Thoracic aorta (tissue), 2 donors: Measurements from ENCODE around the gene ZNF609. TPM values are rescaled to one million over a fixed set of nuclear protein-coding genes. Genes with fewer than 3 reads are reported as not detected.
A peak's percentile ranks its signal among the peaks of the same experiment; 100 is the strongest.

Experiments used
- ATAC-seq: fragments of 150-250 bp; one replicate; pipeline ENCODE4 v1.8.0; 2017; ENCODE audit warnings: low read depth; ENCODE audit not compliant: insufficient number of reproducible peaks, low FRiP score
- DNase-seq: peaks from one replicate; pipeline ENCODE4 v3.0.0-alpha.2; 2020; ENCODE audit warnings: low spot score
- H3K27ac ChIP-seq, 2 donors: fragments of 200-600 bp; sonication (generic); 1 replicate in 1 of 2; 2 replicates in 1 of 2; pipeline ENCODE4 v1.5.1; 2016; ENCODE audit warnings: mild to moderate bottlenecking in 2 of 2, moderate library complexity in 2 of 2
- H3K27me3 ChIP-seq: fragments of 200-600 bp; sonication (generic); replicated peaks from 2 replicates; pipeline ENCODE4 v1.6.0; 2016; ENCODE audit warnings: mild to moderate bottlenecking; ENCODE audit not compliant: insufficient read depth
- H3K36me3 ChIP-seq: fragments of 200-600 bp; sonication (generic); one replicate; pipeline ENCODE4 v1.5.1; 2016
- H3K4me1 ChIP-seq, 2 donors: fragments of 200-600 bp; sonication (generic); 1 replicate in 1 of 2; 2 replicates in 1 of 2; pipeline versions ENCODE4 v1.5.1 to v1.6.0; 2016; ENCODE audit warnings: low read depth in 2 of 2, mild to moderate bottlenecking in 1 of 2; ENCODE audit not compliant: control insufficient read depth in 1 of 2
- H3K4me3 ChIP-seq: fragments of 200-600 bp; sonication (generic); 2 replicates; pipeline ENCODE4 v1.5.1; 2016; ENCODE audit warnings: mild to moderate bottlenecking
- H3K9me3 ChIP-seq: fragments of 200-600 bp; sonication (generic); 2 replicates; pipeline ENCODE4 v1.5.1; 2016
- CTCF ChIP-seq: fragments of 200-600 bp; sonication (generic); IDR thresholded peaks from one replicate; pipeline ENCODE4 v1.5.1; 2019; ENCODE audit warnings: antibody characterized with exemption
- total RNA-seq, 2 donors: library from RNA; depleted of rRNA; stranded (reverse); fragments of >200 nt; gene quantifications; one replicate each; pipeline versions ENCODE4 v1.1.0 to v1.2.3, GENCODE V29; 2016

The ZNF609 gene
- total RNA-seq, 2 donors from 2014 or later, result 25.2 to 38.8 TPM

- Histone ChIP-seq H3K27ac (no peak overlapping the region), H3K4me1 (peaks cover 4 to 24% of the 10 kb centered on the region in 2 donors), H3K27me3 (no peaks in the 10 kb centered on the region), H3K9me3 (no peaks in the 10 kb centered on the region), H3K36me3 (peaks cover 32% of the 10 kb centered on the region), H3K4me3 (no peak overlapping the region)
- TF ChIP-seq CTCF, result no peak
- ATAC-seq, result no peak
- DNase-seq, result no peak
These were observed 227.3 kb downstream of the ZNF609 start for GRCh38 chr15:64687688-64688087.

GRCh38 chr15:64688770-64689169 is 228.4 kb downstream of the ZNF609 start:
- no peak overlapping the region for H3K4me3 ChIP-seq
- TF ChIP-seq CTCF, result no peak
- peaks cover 32% of the 10 kb centered on the region for H3K36me3 ChIP-seq
- H3K9me3 ChIP-seq, result no peaks in the 10 kb centered on the region
- H3K27me3 ChIP-seq, result no peaks in the 10 kb centered on the region
- ATAC-seq (no peak), DNase-seq (no peak)
- H3K27ac ChIP-seq, result no peak overlapping the region
- peaks cover 10 to 35% of the 10 kb centered on the region in 2 donors for H3K4me1 ChIP-seq

- H3K4me1 ChIP-seq, result peaks cover 13 to 47% of the 10 kb centered on the region in 2 donors
- peak overlapping the region; percentile 2 to 32 for H3K27ac ChIP-seq
- H3K36me3 ChIP-seq, result peaks cover 32% of the 10 kb centered on the region
- ATAC-seq (no peak), DNase-seq (no peak)
- no peaks in the 10 kb centered on the region for H3K27me3 ChIP-seq
- TF ChIP-seq CTCF, result no peak
- no peaks in the 10 kb centered on the region for H3K9me3 ChIP-seq
- H3K4me3 ChIP-seq, result no peak overlapping the region
These were observed 229.6 kb downstream of the ZNF609 start for GRCh38 chr15:64690008-64690407.

GRCh38 chr15:64690578-64691296 is 230.4 kb downstream of the ZNF609 start:
- TF ChIP-seq CTCF, result no peak
- Histone ChIP-seq H3K27ac (peak overlapping the region; percentile 2 to 32), H3K27me3 (no peaks in the 10 kb centered on the region), H3K4me1 (peaks cover 13 to 55% of the 10 kb centered on the region in 2 donors), H3K9me3 (no peaks in the 10 kb centered on the region), H3K4me3 (no peak overlapping the region), H3K36me3 (peaks cover 32% of the 10 kb centered on the region)
- ATAC-seq (no peak), DNase-seq (no peak)

- Histone ChIP-seq H3K4me1 (peaks cover 17 to 68% of the 10 kb centered on the region in 2 donors), H3K27me3 (no peaks in the 10 kb centered on the region), H3K27ac (peak overlapping the region; percentile 32 to 59), H3K9me3 (no peaks in the 10 kb centered on the region), H3K36me3 (peaks cover 32% of the 10 kb centered on the region), H3K4me3 (no peak overlapping the region)
- no peak for TF ChIP-seq CTCF
- DNase-seq (no peak), ATAC-seq (no peak)
These were observed 231.7 kb downstream of the ZNF609 start for GRCh38 chr15:64691896-64692565.
